Hepatocyte (in vitro differentiated cells): ENCODE data around the gene MXRA7.

Experiments
- CTCF ChIP-seq: fragments of 200-600 bp; sonication (generic); IDR thresholded peaks from 2 replicates; pipeline ENCODE4 v1.5.1; 2016; ENCODE audit warnings: antibody characterized with exemption, mild to moderate bottlenecking; ENCODE audit not compliant: poor library complexity
- EZH2 ChIP-seq: fragments of 200-600 bp; sonication (generic); IDR thresholded peaks from 2 replicates; pipeline ENCODE4 v1.6.1; 2016; ENCODE audit warnings: antibody characterized with exemption, mild to moderate bottlenecking, borderline replicate concordance
- EZH2phosphoT487 ChIP-seq: fragments of 200-600 bp; sonication (generic); IDR thresholded peaks from one replicate; pipeline ENCODE4 v1.6.1; 2018; ENCODE audit warnings: antibody characterized with exemption, mild to moderate bottlenecking, low read depth, moderate library complexity; ENCODE audit not compliant: unreplicated experiment, severe bottlenecking

DNA sequence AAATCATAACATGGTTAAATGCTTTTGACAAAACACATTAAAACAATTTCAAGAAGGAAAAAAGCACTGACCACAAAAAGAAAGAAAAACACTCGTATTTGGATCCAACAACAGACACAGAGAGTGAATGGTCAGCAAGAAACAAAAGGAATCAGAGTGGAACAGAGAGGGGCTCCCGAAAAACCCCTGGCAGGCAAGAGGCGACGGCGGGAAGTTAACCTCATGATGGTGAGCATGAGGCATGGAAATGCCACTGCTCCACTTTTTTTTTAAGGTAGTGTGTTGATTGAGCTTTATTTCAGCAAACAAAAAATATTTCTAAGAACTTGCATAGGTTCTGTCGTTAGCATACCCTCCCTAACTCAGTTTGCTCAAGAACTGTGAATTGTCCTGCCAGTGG is 35.1 kb downstream of the MXRA7 start:
- TF ChIP-seq CTCF (no peak), EZH2phosphoT487 (no peak), EZH2 (no peak)
